ENCODE measurements around the gene MAP2K6.

MAP2K6 gene

GRCh38 chr17:69497161-69497560 is 82.7 kb downstream of the MAP2K6 start:
- no peak for DNase-seq

GRCh38 chr17:69499318-69499717 is 84.8 kb downstream of the MAP2K6 start:
- no peak for DNase-seq

GRCh38 chr17:69500911-69501429 is 86.5 kb downstream of the MAP2K6 start:
- no peak for DNase-seq

- no peak for DNase-seq
These were observed 87.3 kb downstream of the MAP2K6 start for GRCh38 chr17:69501591-69502468.

- no peak for DNase-seq
These were observed 89.2 kb downstream of the MAP2K6 start for GRCh38 chr17:69503711-69504110.

- no peak for DNase-seq
These were observed 91.2 kb downstream of the MAP2K6 start for GRCh38 chr17:69505740-69506139.

- no peak for DNase-seq
These were observed 92.0 kb downstream of the MAP2K6 start for GRCh38 chr17:69506489-69506888.

GRCh38 chr17:69508814-69509213 is 94.3 kb downstream of the MAP2K6 start:
- DNase-seq: no peak

- no peak for DNase-seq
These were observed 96.8 kb downstream of the MAP2K6 start for GRCh38 chr17:69511250-69511649.

GRCh38 chr17:69512946-69513345 is 98.4 kb downstream of the MAP2K6 start:
- no peak for DNase-seq

- no peak for DNase-seq
These were observed 101.7 kb downstream of the MAP2K6 start for GRCh38 chr17:69516225-69516624.

GRCh38 chr17:69516911-69517310 is 102.4 kb downstream of the MAP2K6 start:
- DNase-seq: no peak

GRCh38 chr17:69518951-69519350 is 104.5 kb downstream of the MAP2K6 start:
- DNase-seq: no peak

GRCh38 chr17:69523244-69523861 is 108.9 kb downstream of the MAP2K6 start:
- no peak for DNase-seq

GRCh38 chr17:69524854-69525253 is 110.4 kb downstream of the MAP2K6 start:
- DNase-seq: no peak

- peak; percentile 28 to 32 for DNase-seq
These were observed 111.7 kb downstream of the MAP2K6 start for GRCh38 chr17:69525920-69526841.

GRCh38 chr17:69528035-69528434 is 113.5 kb downstream of the MAP2K6 start:
- no peak for DNase-seq

- no peak for DNase-seq
These were observed 119.2 kb downstream of the MAP2K6 start for GRCh38 chr17:69533481-69534234.

- no peak for DNase-seq
These were observed 119.7 kb downstream of the MAP2K6 start for GRCh38 chr17:69534235-69534621.

GRCh38 chr17:69535016-69535570 is 120.6 kb downstream of the MAP2K6 start:
- no peak for DNase-seq

GRCh38 chr17:69538795-69539194 is 124.3 kb downstream of the MAP2K6 start:
- DNase-seq: no peak

GRCh38 chr17:69539274-69539673 is 124.8 kb downstream of the MAP2K6 start:
- no peak for DNase-seq
